Amygdala (tissue), 56 donors: ENCODE data around the gene PHF21A.
A peak's percentile ranks its signal among the peaks of the same experiment; 100 is the strongest.

ENCODE experiments used
- DNase-seq, 56 donors: peaks; one replicate each; lab custom pipeline; 2025; lab: John Stamatoyannopoulos, UW

Gene PHF21A

GRCh38 chr11:45939836-45940235, 181.4 kb downstream of the PHF21A start:
- no peak for DNase-seq

- no peak for DNase-seq
Measured at GRCh38 chr11:45937916-45938315, 183.3 kb downstream of the PHF21A start.

GRCh38 chr11:45936511-45937054, 184.7 kb downstream of the PHF21A start:
- DNase-seq, result no peak

- no peak for DNase-seq
Measured at GRCh38 chr11:45935349-45936064, 185.7 kb downstream of the PHF21A start.

- DNase-seq, result no peak
Measured at GRCh38 chr11:45934580-45935318, 186.5 kb downstream of the PHF21A start.

- DNase-seq, result no peak
Measured at GRCh38 chr11:45933846-45934579, 187.2 kb downstream of the PHF21A start.

GRCh38 chr11:45933131-45933831, 188.0 kb downstream of the PHF21A start:
- DNase-seq, result peak in 1 of 56 donors; percentile 16

- DNase-seq, result no peak
Measured at GRCh38 chr11:45932217-45932616, 189.0 kb downstream of the PHF21A start.

GRCh38 chr11:45931739-45932138, 189.5 kb downstream of the PHF21A start:
- no peak for DNase-seq

- no peak for DNase-seq
Measured at GRCh38 chr11:45930951-45931570, 190.2 kb downstream of the PHF21A start.

- DNase-seq, result peak in 15 of 56 donors; percentile 14 to 77 (median 47)
Measured at GRCh38 chr11:45930031-45930794, 191.0 kb downstream of the PHF21A start.

- DNase-seq, result no peak
Measured at GRCh38 chr11:45929486-45930030, 191.7 kb downstream of the PHF21A start.

- DNase-seq, result no peak
Measured at GRCh38 chr11:45928535-45929215, 192.6 kb downstream of the PHF21A start.

GRCh38 chr11:45927684-45928413, 193.4 kb downstream of the PHF21A start:
- DNase-seq, result no peak

GRCh38 chr11:45927332-45927683, 193.9 kb downstream of the PHF21A start:
- DNase-seq, result no peak

- DNase-seq, result no peak
Measured at GRCh38 chr11:45926536-45927331, 194.5 kb downstream of the PHF21A start.

GRCh38 chr11:45926001-45926401, 195.3 kb downstream of the PHF21A start:
- DNase-seq, result no peak
